Liver (tissue), 9 donors: ENCODE results near the gene UBTD1. TPM values are rescaled to one million over a fixed set of nuclear protein-coding genes. Genes with fewer than 3 reads are reported as not detected.

Experiments
- DNase-seq: peaks from one replicate; pipeline ENCODE4 v3.0.0-alpha.2; 2017; ENCODE audit warnings: low spot score
- H3K27ac ChIP-seq, 2 donors: one replicate each; pipeline ENCODE4 v1.7.0; 2013; ENCODE audit warnings: inconsistent platforms in 2 of 2, low read length in 2 of 2, control low read depth in 1 of 2, low read depth in 1 of 2, mild to moderate bottlenecking in 1 of 2
- H3K27me3 ChIP-seq, 4 donors: one replicate each; pipeline versions ENCODE4 v1.6.1 to v1.7.0; 2013; ENCODE audit warnings: low read length in 3 of 4, inconsistent platforms in 1 of 4, mild to moderate bottlenecking in 1 of 4, moderate library complexity in 1 of 4; ENCODE audit not compliant: control insufficient read depth in 4 of 4, insufficient read depth in 4 of 4
- H3K36me3 ChIP-seq, 4 donors: one replicate each; pipeline versions ENCODE4 v1.6.1 to v1.7.0; 2013; ENCODE audit warnings: low read length in 3 of 4, mild to moderate bottlenecking in 3 of 4, low read depth in 1 of 4, moderate library complexity in 1 of 4; ENCODE audit not compliant: control insufficient read depth in 4 of 4, insufficient read depth in 3 of 4
- H3K4me1 ChIP-seq, 4 donors: one replicate each; pipeline versions ENCODE4 v1.6.1 to v1.7.0; 2013; ENCODE audit warnings: low read length in 3 of 4, mild to moderate bottlenecking in 3 of 4, moderate library complexity in 1 of 4; ENCODE audit not compliant: control insufficient read depth in 4 of 4, insufficient read depth in 4 of 4
- H3K4me3 ChIP-seq, 3 donors: one replicate each; pipeline versions ENCODE4 v1.6.1 to v1.7.0; 2013; ENCODE audit warnings: low read length in 3 of 3, control low read depth in 1 of 3, low read depth in 1 of 3, mild to moderate bottlenecking in 1 of 3
- H3K9ac ChIP-seq, 2 donors: one replicate each; pipeline ENCODE4 v1.7.0; 2013; ENCODE audit warnings: low read length in 2 of 2, mild to moderate bottlenecking in 2 of 2, moderate library complexity in 2 of 2, control low read depth in 1 of 2, low read depth in 1 of 2
- H3K9me3 ChIP-seq, 4 donors: one replicate each; pipeline versions ENCODE4 v1.6.1 to v1.7.0; 2013; ENCODE audit warnings: low read length in 3 of 4; ENCODE audit not compliant: control insufficient read depth in 4 of 4
- ATF3 ChIP-seq: IDR thresholded peaks from 2 replicates; pipeline ENCODE4 v1.6.1; 2016; ENCODE audit warnings: antibody characterized with exemption
- EGR1 ChIP-seq, 2 donors: IDR thresholded peaks; 2 replicates each; pipeline ENCODE4 v1.6.1; 2016 to 2018; ENCODE audit warnings: antibody characterized with exemption in 2 of 2, low read depth in 2 of 2
- FOXA1 ChIP-seq: IDR thresholded peaks from 2 replicates; pipeline ENCODE4 v1.6.1; 2016; ENCODE audit warnings: antibody characterized with exemption
- FOXA2 ChIP-seq: IDR thresholded peaks from 2 replicates; pipeline ENCODE4 v1.6.1; 2016; ENCODE audit warnings: antibody characterized with exemption
- GABPA ChIP-seq, 2 donors: IDR thresholded peaks in 1 of 2; conservative IDR thresholded peaks in 1 of 2; 2 replicates each; pipeline ENCODE4 v1.6.1; 2016; ENCODE audit warnings: antibody characterized with exemption in 2 of 2, mild to moderate bottlenecking in 1 of 2, moderate library complexity in 1 of 2
- HNF4A ChIP-seq, 2 donors: conservative IDR thresholded peaks; 2 replicates each; pipeline ENCODE4 v1.6.1; 2016; ENCODE audit warnings: antibody characterized with exemption in 2 of 2, mild to moderate bottlenecking in 2 of 2
- HNF4G ChIP-seq: IDR thresholded peaks from 2 replicates; pipeline ENCODE4 v1.6.1; 2016; ENCODE audit warnings: antibody characterized with exemption
- MAX ChIP-seq: IDR thresholded peaks from 2 replicates; pipeline ENCODE4 v1.6.1; 2016; ENCODE audit warnings: antibody characterized with exemption
- NR2F2 ChIP-seq: IDR thresholded peaks from 2 replicates; pipeline ENCODE4 v1.6.1; 2016; ENCODE audit warnings: antibody characterized with exemption
- REST ChIP-seq: IDR thresholded peaks from 2 replicates; pipeline ENCODE4 v1.6.1; 2016; ENCODE audit warnings: antibody characterized with exemption, mild to moderate bottlenecking
- RXRA ChIP-seq, 2 donors: IDR thresholded peaks; 2 replicates each; pipeline ENCODE4 v1.6.1; 2017 to 2018; ENCODE audit warnings: antibody characterized with exemption in 2 of 2, mild to moderate bottlenecking in 1 of 2
- SP1 ChIP-seq: IDR thresholded peaks from 2 replicates; pipeline ENCODE4 v1.6.1; 2018; ENCODE audit warnings: antibody characterized with exemption, mild to moderate bottlenecking
- TAF1 ChIP-seq: conservative IDR thresholded peaks from 2 replicates; pipeline ENCODE4 v1.6.1; 2016; ENCODE audit warnings: antibody characterized with exemption, mild to moderate bottlenecking
- ZBTB33 ChIP-seq: IDR thresholded peaks from 2 replicates; pipeline ENCODE4 v1.6.1; 2016; ENCODE audit warnings: antibody characterized with exemption
- WGBS: extraction: QIAGEN DNeasy Blood & Tissue Kit; methylation state at CpG from one replicate; pipeline ENCODE4 v1.1.7; 2013; 5-methylcytosine and 5-hydroxymethylcytosine counted together
- polyA plus RNA-seq, 2 donors: library from polyadenylated mRNA; stranded (reverse) in 1 of 2; unstranded in 1 of 2; fragments of 200-250 nt in 1 of 2; fragments of >200 nt in 1 of 2; fragmentation: Nextera tagmentation in 1 of 2; extraction: Ambion mirVana in 1 of 2; gene quantifications; one replicate each; pipeline versions ENCODE4 v1.2.1 to v1.2.3, GENCODE V29; 2013 to 2015
- total RNA-seq, 2 donors: library from RNA; depleted of rRNA; stranded (reverse); fragments of >200 nt; gene quantifications; one replicate each; pipeline ENCODE4 v1.2.3, GENCODE V29; 2014
- donor health status: healthy.
- donor health status: healthy.
- donor health status: healthy.
- donor health status: healthy.
- donor health status: healthy.

Gene UBTD1
- total and polyA plus RNA-seq, 4 donors = 2.7 to 11.0 (median 9.3) TPM

GRCh38 chr10:97549587-97550322, 51.0 kb downstream of the UBTD1 start:
- Histone ChIP-seq H3K9ac (no peak overlapping the region), H3K9me3 (no peaks in the 10 kb centered on the region), H3K4me1 (no peaks in the 10 kb centered on the region), H3K36me3 (no peaks in the 10 kb centered on the region), H3K27ac (no peak overlapping the region), H3K27me3 (no peaks in the 10 kb centered on the region), H3K4me3 (no peak overlapping the region)
- DNase-seq = no peak
- WGBS = 83% methylated on average over 13 of the region's 13 CpGs
- no peak for TF ChIP-seq SP1

GRCh38 chr10:97550336-97551149, 51.8 kb downstream of the UBTD1 start:
- H3K27me3 ChIP-seq = no peaks in the 10 kb centered on the region
- H3K27ac ChIP-seq = no peak overlapping the region
- TF ChIP-seq EGR1 (IDR thresholded peaks at IDR 0.05; ENCODE audit: low read depth in 2 of 2) (no peak), GABPA (IDR thresholded peaks at IDR 0.05 in 1 of 2, conservative IDR thresholded peaks at IDR 0.05 in 1 of 2) (no peak), NR2F2 (no peak), HNF4A (conservative IDR thresholded peaks at IDR 0.05) (no peak), HNF4G (no peak), MAX (no peak), RXRA (IDR thresholded peaks at IDR 0.05) (no peak), REST (no peak), FOXA1 (no peak)
- no peaks in the 10 kb centered on the region for H3K4me1 ChIP-seq
- DNase-seq = no peak
- no peaks in the 10 kb centered on the region for H3K9me3 ChIP-seq
- H3K9ac ChIP-seq = no peak overlapping the region
- H3K36me3 ChIP-seq = no peaks in the 10 kb centered on the region
- 94% methylated on average over 10 of the region's 10 CpGs for WGBS
- H3K4me3 ChIP-seq = no peak overlapping the region

- no peak for DNase-seq
- no peak overlapping the region for H3K9ac ChIP-seq
Measured at GRCh38 chr10:97551271-97551670, 52.5 kb downstream of the UBTD1 start.

More at GRCh38 chr10:97551271-97551670, 52.5 kb downstream of the UBTD1 start:
- Histone ChIP-seq H3K9me3 (no peaks in the 10 kb centered on the region), H3K27me3 (no peaks in the 10 kb centered on the region), H3K27ac (no peak overlapping the region), H3K4me1 (no peaks in the 10 kb centered on the region), H3K36me3 (no peaks in the 10 kb centered on the region), H3K4me3 (no peak overlapping the region)
- TF ChIP-seq FOXA2 (no peak), HNF4G (no peak), ZBTB33 (no peak), ATF3 (no peak), EGR1 (IDR thresholded peaks at IDR 0.05; ENCODE audit: low read depth in 2 of 2) (no peak), TAF1 (no peak), FOXA1 (no peak)
- 97% methylated on average over 6 of the region's 6 CpGs for WGBS
